Brain microvascular endothelial cell (primary cell): Measurements from ENCODE around the gene PHLDA1.

Source experiments
- DNase-seq: peaks from one replicate; pipeline ENCODE4 v3.0.0-alpha.2; 2020
- H3K27ac ChIP-seq: fragments of 250-450 bp; sonication (Bioruptor Pico); 2 replicates; pipeline ENCODE4 v1.5.1; 2020; ENCODE audit warnings: mild to moderate bottlenecking, moderate library complexity
- H3K27me3 ChIP-seq: fragments of 250-450 bp; sonication (Bioruptor Pico); replicated peaks from 2 replicates; pipeline ENCODE4 v1.5.1; 2020; ENCODE audit warnings: mild to moderate bottlenecking
- H3K36me3 ChIP-seq: fragments of 250-450 bp; sonication (Bioruptor Pico); replicated peaks from 2 replicates; pipeline ENCODE4 v1.5.1; 2020; ENCODE audit warnings: mild to moderate bottlenecking
- H3K4me3 ChIP-seq: 2 replicates; pipeline ENCODE4 v1.5.1; 2011; ENCODE audit warnings: low read depth, mild to moderate bottlenecking, control low read depth, low read length, moderate library complexity
- in situ Hi-C: cut with HindIII; loops from 2 replicates; pipeline ENCODE4 v1.10.0; 2017; ENCODE audit warnings: low sequenced_read_pairs, low pct_ligation_motif_present
- TF ChIP-seq, protein P1 (sequence below): IDR thresholded peaks from 2 replicates; pipeline ENCODE4 v1.5.1; 2011; ENCODE audit warnings: low read depth, mild to moderate bottlenecking, moderate library complexity, low read length, control low read depth, inconsistent platforms; ENCODE audit errors: missing control alignments

The PHLDA1 gene

DNA sequence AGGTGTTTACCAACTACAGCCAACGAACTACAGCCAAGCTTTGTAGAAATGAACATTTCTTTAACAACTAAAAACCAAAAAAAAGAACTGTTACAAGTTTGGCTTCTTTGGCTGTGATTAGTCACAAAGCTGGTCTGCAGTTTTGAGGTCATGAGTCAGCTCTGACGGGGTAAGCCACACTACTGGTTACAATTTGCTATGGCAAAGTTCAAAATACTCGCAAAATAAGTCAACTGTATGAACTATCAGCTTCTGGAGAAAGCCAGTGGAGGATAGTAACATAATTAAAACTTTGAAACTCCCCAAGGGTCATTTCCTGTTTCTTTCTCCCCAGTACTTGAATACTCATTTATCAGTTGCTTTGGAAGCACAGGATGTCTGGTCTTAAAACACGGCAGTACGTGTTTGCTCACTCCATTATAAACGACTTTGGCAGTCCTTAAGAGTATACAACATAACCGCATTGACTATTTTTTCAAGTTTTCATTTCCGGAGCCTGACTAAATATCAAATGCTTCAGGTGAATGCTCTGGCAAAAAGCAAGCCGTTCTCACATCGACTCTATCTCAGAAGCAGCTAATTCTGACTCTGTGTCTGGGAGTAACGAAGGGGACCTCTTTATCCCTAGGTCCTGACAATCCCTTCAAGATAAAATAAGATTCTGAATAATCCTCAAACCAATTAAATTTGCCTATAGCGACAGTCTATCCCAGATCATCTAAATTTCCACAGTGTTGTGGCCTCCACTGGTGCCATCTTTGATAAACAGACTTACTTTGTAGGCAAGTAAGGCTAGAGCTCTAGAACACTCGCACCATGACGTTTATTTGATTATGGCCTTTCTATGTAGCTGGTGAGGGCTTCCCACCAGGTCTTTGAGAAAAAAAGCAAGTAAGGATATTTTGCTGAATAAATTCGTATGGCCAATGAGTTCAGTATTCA lies 10.6 kb downstream of the PHLDA1 start:
- TF ChIP-seq, protein P1, sequence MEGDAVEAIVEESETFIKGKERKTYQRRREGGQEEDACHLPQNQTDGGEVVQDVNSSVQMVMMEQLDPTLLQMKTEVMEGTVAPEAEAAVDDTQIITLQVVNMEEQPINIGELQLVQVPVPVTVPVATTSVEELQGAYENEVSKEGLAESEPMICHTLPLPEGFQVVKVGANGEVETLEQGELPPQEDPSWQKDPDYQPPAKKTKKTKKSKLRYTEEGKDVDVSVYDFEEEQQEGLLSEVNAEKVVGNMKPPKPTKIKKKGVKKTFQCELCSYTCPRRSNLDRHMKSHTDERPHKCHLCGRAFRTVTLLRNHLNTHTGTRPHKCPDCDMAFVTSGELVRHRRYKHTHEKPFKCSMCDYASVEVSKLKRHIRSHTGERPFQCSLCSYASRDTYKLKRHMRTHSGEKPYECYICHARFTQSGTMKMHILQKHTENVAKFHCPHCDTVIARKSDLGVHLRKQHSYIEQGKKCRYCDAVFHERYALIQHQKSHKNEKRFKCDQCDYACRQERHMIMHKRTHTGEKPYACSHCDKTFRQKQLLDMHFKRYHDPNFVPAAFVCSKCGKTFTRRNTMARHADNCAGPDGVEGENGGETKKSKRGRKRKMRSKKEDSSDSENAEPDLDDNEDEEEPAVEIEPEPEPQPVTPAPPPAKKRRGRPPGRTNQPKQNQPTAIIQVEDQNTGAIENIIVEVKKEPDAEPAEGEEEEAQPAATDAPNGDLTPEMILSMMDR: no peak
- in situ Hi-C loops: no loop called here
- Histone ChIP-seq H3K27ac (peak overlapping the region; percentile 99), H3K4me3 (no peak overlapping the region), H3K27me3 (no peaks in the 10 kb centered on the region), H3K36me3 (no peaks in the 10 kb centered on the region)
- DNase-seq: peak; percentile 98

DNA sequence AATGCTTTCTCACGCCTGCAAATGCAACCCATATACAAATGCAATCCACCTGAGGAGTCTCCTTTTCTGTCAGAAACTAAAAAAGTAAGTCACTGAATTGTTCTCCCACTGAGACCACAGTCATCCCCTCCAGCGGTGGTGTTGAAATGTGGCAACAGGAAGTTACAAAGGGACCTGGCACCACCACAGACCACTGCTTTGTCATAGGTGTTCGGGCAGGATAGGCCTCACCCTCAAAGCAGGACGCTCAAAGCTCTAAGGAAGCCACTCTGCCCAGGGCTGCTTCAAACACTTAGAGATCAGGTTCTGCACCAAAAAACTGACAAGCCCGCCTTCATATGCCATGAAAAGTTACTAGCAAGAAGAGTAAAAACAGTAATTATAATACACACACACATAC lies 11.3 kb downstream of the PHLDA1 start:
- in situ Hi-C loops: no loop called here
- no peaks in the 10 kb centered on the region for H3K27me3 ChIP-seq
- H3K27ac ChIP-seq: peak overlapping the region; percentile 99
- H3K36me3 ChIP-seq: no peaks in the 10 kb centered on the region
- TF ChIP-seq, protein P1: no peak
- H3K4me3 ChIP-seq: no peak overlapping the region
- DNase-seq: peak; percentile 69

DNA sequence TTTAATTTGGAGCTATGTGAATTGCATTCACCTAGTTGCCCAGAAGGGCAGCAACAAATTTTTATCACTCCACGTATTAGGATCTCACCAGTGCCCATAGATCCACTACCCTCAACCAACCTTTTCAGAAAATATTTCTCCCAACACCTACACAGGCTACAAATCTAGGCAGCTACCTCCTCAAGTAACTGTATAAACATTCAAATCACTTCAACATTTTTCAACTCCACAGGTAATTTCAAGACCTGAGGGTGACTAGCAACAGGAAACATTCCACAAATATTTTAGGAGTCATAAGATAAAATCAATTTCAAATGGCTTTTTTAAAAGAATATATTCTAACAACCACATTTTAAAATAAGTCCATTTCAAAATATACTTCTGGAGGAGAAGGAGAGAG lies 12.9 kb downstream of the PHLDA1 start:
- no peak for DNase-seq
- Histone ChIP-seq H3K27ac (peak overlapping the region; percentile 80), H3K36me3 (no peaks in the 10 kb centered on the region), H3K27me3 (no peaks in the 10 kb centered on the region), H3K4me3 (no peak overlapping the region)
- TF ChIP-seq, protein P1: no peak
- in situ Hi-C loops: no loop called here

DNA sequence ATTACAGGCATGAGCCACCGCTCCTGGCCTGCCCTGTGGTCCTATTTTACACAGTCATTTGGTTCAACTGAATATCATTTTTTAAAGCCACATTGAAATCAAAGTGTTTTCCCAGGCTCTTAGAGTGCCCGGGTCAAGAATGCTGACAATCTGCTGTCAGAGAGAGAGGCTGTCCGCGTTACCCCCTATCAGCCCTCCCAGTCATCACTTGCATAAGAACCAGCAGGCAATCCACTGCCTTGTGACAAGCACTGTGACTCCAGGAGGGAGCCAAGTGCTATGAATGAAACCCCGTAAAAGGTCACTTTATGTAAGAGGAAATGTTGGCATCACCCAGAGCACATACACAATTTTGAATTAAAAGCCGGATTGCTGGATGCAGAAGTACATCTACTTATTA lies 13.5 kb downstream of the PHLDA1 start:
- in situ Hi-C loops: no loop called here
- no peaks in the 10 kb centered on the region for H3K27me3 ChIP-seq
- TF ChIP-seq, protein P1: no peak
- H3K27ac ChIP-seq: peak overlapping the region; percentile 80
- no peaks in the 10 kb centered on the region for H3K36me3 ChIP-seq
- no peak overlapping the region for H3K4me3 ChIP-seq
- DNase-seq: peak; percentile 87

DNA sequence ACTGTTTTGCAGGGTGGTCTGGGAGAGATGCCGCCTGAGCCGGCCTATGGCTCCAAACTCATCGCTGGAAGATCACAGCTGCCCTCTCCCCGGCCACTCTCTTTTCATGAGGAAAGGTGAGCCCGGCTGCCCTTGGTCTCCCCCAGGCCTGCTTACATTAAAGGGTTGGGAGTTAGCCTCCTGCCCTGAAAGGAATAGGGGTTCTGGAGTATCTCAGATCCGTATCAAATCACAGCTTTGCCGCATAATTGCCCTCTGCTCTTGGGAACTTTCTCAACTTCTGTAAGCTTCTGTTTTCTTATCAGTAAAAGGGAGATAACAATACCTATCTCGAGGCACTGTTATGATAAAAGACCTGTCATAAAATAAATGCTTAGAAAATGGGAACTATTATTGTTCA lies 17.6 kb downstream of the PHLDA1 start:
- no peaks in the 10 kb centered on the region for H3K27me3 ChIP-seq
- TF ChIP-seq, protein P1: no peak
- no peak overlapping the region for H3K27ac ChIP-seq
- DNase-seq: no peak
- no peaks in the 10 kb centered on the region for H3K36me3 ChIP-seq
- in situ Hi-C loops: no loop called here
- H3K4me3 ChIP-seq: no peak overlapping the region
